GM19438 (cell line): Measurements from ENCODE around the gene BIRC5.
"Not testable (repeated sequence)": the region's sequence is repeated elsewhere in the genome, so short reads cannot be mapped to it uniquely, and the experiment has no call there.

Experiments
- ATAC-seq: cut with Tn5 transposase; IDR thresholded peaks from one replicate; pipeline ENCODE4 v1.9.1; 2021; ENCODE audit warnings: low read depth; ENCODE audit not compliant: unreplicated experiment

Gene BIRC5

GRCh38 chr17:78214016-78214705 lies at the start of gene BIRC5:
Gene BIRC5, plus strand, starts transcription at chr17:78214253. Its CDS starts 64 bp downstream, at chr17:78214317.
- ATAC-seq = peak; percentile 80

GRCh38 chr17:78164748-78165607 lies 49.1 kb upstream of the BIRC5 start:
- ATAC-seq = no peak

GRCh38 chr17:78166416-78166815 lies 47.6 kb upstream of the BIRC5 start:
- ATAC-seq = no peak

GRCh38 chr17:78168242-78168902 lies 45.7 kb upstream of the BIRC5 start, which contains the start of gene SYNGR2:
Gene SYNGR2, plus strand, starts transcription at chr17:78168581. Its CDS starts 36 bp downstream, at chr17:78168617.
- ATAC-seq = peak; percentile 50

- no peak for ATAC-seq
Measured at GRCh38 chr17:78168903-78169793, 44.9 kb upstream of the BIRC5 start.

- no peak for ATAC-seq
Measured at GRCh38 chr17:78170692-78171590, 43.1 kb upstream of the BIRC5 start.

- not testable (repeated sequence) for ATAC-seq
Measured at GRCh38 chr17:78171591-78172248, 42.3 kb upstream of the BIRC5 start.

GRCh38 chr17:78172249-78173051 lies 41.6 kb upstream of the BIRC5 start:
- no peak for ATAC-seq

- ATAC-seq = peak; percentile 37
Measured at GRCh38 chr17:78173097-78173715, 40.8 kb upstream of the BIRC5 start.

GRCh38 chr17:78174346-78174869 lies 39.6 kb upstream of the BIRC5 start:
- no peak for ATAC-seq

GRCh38 chr17:78174870-78175642 lies 39.0 kb upstream of the BIRC5 start:
- no peak for ATAC-seq

- ATAC-seq = no peak
Measured at GRCh38 chr17:78175643-78175981, 38.4 kb upstream of the BIRC5 start.

GRCh38 chr17:78176548-78177025 lies 37.5 kb upstream of the BIRC5 start:
- no peak for ATAC-seq

GRCh38 chr17:78179372-78179771 lies 34.7 kb upstream of the BIRC5 start:
- ATAC-seq = no peak

GRCh38 chr17:78180083-78180482 lies 34.0 kb upstream of the BIRC5 start:
- ATAC-seq = no peak

GRCh38 chr17:78180508-78180907 lies 33.5 kb upstream of the BIRC5 start:
- no peak for ATAC-seq
